Transverse colon (tissue), 4 donors: Measurements from ENCODE around the gene SBSN. TPM values are rescaled to one million over a fixed set of nuclear protein-coding genes. Genes with fewer than 3 reads are reported as not detected.

Experiments
- DNase-seq: peaks from one replicate; pipeline ENCODE4 v3.0.0-alpha.2; 2019
- H3K27ac ChIP-seq, 4 donors: fragments of 200-600 bp; sonication (generic); 2 replicates each; pipeline ENCODE4 v1.5.1; 2016 to 2018; ENCODE audit warnings: inconsistent platforms in 4 of 4
- H3K27me3 ChIP-seq: fragments of 200-600 bp; sonication (generic); 2 replicates; pipeline ENCODE4 v1.5.1; 2017; ENCODE audit warnings: inconsistent platforms
- H3K36me3 ChIP-seq, 4 donors: fragments of 200-600 bp; sonication (generic); 2 replicates each; pipeline ENCODE4 v1.5.1; 2017 to 2019; ENCODE audit warnings: inconsistent platforms in 4 of 4
- H3K4me1 ChIP-seq, 4 donors: fragments of 200-600 bp; sonication (generic); 2 replicates each; pipeline ENCODE4 v1.5.1; 2017 to 2020; ENCODE audit warnings: inconsistent platforms in 4 of 4
- H3K4me3 ChIP-seq, 4 donors: fragments of 200-600 bp; sonication (generic); 1 replicate in 1 of 4; 2 replicates in 3 of 4; pipeline versions ENCODE4 v1.5.1 to v1.6.1; 2017 to 2019; ENCODE audit warnings: inconsistent platforms in 4 of 4
- H3K9me3 ChIP-seq, 2 donors: fragments of 200-600 bp; sonication (generic); 2 replicates each; pipeline ENCODE4 v1.5.1; 2017 to 2019; ENCODE audit warnings: inconsistent platforms in 2 of 2
- EP300 ChIP-seq: sonication (generic); formaldehyde crosslinking; IDR thresholded peaks from one replicate; pipeline ENCODE4 v1.6.1; 2017; ENCODE audit warnings: antibody characterized with exemption, low read depth
- POLR2A ChIP-seq: fragments of 450-650 bp; IDR thresholded peaks from one replicate; pipeline ENCODE4 v1.6.1; 2016; ENCODE audit warnings: antibody characterized with exemption, mild to moderate bottlenecking, moderate library complexity
- POLR2AphosphoS5 ChIP-seq, 3 donors: sonication (generic); formaldehyde crosslinking; IDR thresholded peaks; one replicate each; pipeline ENCODE4 v1.6.1; 2016; ENCODE audit warnings: antibody characterized with exemption in 3 of 3
- WGBS, 2 donors: methylation state at CpG; one replicate each; pipeline ENCODE4 v1.1.5; 2018; ENCODE audit warnings: low coverage in 1 of 2; 5-methylcytosine and 5-hydroxymethylcytosine counted together
- in situ Hi-C, 4 donors: fragments of 200-750 bp; cut with MboI; loops; one replicate each; pipeline versions ENCODE4 v1.15.0 to v1.15.1; 2017; ENCODE audit warnings: low sequenced_read_pairs in 3 of 4, low pct_ligation_motif_present in 1 of 4, low pct_unique_long_range_greater_than_20kb in 1 of 4
- intact Hi-C: fragments of 100-400 bp; cut with DNase I; formaldehyde crosslinking; loops from one replicate; pipeline ENCODE4 v1.15.1; 2023; ENCODE audit warnings: low total_unique reads
- total RNA-seq, 4 donors: library from RNA; depleted of rRNA; stranded (reverse); fragments of >200 nt; gene quantifications; one replicate each; pipeline ENCODE4 v1.1.0, GENCODE V29; 2016
- TF ChIP-seq, protein P1 (sequence below), 5 experiments: fragments of 200-600 bp in 3 of 5; fragments of 450-650 bp in 2 of 5; sonication (generic) in 3 of 5; IDR thresholded peaks; 1 replicate in 2 of 5; 2 replicates in 3 of 5; pipeline ENCODE4 v1.5.1; 2016 to 2017; ENCODE audit warnings: antibody characterized with exemption in 5 of 5, inconsistent platforms in 3 of 5, mild to moderate bottlenecking in 2 of 5, moderate library complexity in 1 of 5

Gene SBSN
- total RNA-seq, 4 donors from 2014 or later: not detected

DNA sequence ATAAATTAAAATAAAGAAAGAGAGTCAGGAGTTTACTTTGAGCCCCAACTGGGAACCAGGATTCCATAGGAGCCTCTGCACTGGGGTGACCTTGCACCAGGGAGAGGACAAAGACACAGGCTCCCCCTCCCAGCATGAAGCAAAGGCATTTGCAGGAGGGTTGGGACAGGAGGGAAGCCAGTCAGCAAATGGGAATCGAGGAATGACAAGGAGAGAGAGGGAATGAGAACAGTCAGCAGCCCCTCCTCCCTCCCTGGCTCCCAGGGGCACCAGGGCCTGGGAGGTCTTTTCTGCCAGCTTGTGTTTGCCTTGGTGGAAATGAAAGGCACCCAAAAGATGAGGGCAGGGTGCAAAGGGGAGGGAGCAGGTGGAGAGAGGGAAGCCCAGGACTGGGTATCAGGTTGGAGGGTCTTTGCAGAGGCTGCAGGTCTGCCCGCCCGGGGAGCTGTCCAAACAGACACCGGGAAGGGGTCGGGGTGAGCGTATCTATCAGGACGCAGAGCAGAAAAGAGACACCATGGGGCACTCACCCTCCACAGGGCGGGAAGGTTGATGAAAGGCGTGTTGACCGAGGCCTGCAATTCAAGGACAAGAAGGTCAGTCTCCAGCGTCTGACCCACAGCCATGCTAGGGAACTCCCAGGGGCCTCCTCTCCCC is 3.8 kb downstream of the SBSN start:
- in situ Hi-C loops: no loop called here
- H3K27me3 ChIP-seq: peaks cover 12% of the 10 kb centered on the region
- TF ChIP-seq, protein P1, sequence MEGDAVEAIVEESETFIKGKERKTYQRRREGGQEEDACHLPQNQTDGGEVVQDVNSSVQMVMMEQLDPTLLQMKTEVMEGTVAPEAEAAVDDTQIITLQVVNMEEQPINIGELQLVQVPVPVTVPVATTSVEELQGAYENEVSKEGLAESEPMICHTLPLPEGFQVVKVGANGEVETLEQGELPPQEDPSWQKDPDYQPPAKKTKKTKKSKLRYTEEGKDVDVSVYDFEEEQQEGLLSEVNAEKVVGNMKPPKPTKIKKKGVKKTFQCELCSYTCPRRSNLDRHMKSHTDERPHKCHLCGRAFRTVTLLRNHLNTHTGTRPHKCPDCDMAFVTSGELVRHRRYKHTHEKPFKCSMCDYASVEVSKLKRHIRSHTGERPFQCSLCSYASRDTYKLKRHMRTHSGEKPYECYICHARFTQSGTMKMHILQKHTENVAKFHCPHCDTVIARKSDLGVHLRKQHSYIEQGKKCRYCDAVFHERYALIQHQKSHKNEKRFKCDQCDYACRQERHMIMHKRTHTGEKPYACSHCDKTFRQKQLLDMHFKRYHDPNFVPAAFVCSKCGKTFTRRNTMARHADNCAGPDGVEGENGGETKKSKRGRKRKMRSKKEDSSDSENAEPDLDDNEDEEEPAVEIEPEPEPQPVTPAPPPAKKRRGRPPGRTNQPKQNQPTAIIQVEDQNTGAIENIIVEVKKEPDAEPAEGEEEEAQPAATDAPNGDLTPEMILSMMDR (IDR thresholded peaks at IDR 0.05): no peak
- no peak for TF ChIP-seq POLR2A
- TF ChIP-seq EP300: no peak
- no peak for TF ChIP-seq POLR2AphosphoS5 (IDR thresholded peaks at IDR 0.05)
- no peaks in the 10 kb centered on the region for H3K4me1 ChIP-seq
- 62% methylated on average over 11 of the region's 11 CpGs; no CpG with 5 or more reads in 1 of the 2 donors for WGBS, 2 donors
- H3K9me3 ChIP-seq: no peaks in the 10 kb centered on the region
- no peak for DNase-seq
- no peak overlapping the region for H3K4me3 ChIP-seq
- intact Hi-C loops: no loop called here
- H3K36me3 ChIP-seq: no peaks in the 10 kb centered on the region
- H3K27ac ChIP-seq: no peak overlapping the region

DNA sequence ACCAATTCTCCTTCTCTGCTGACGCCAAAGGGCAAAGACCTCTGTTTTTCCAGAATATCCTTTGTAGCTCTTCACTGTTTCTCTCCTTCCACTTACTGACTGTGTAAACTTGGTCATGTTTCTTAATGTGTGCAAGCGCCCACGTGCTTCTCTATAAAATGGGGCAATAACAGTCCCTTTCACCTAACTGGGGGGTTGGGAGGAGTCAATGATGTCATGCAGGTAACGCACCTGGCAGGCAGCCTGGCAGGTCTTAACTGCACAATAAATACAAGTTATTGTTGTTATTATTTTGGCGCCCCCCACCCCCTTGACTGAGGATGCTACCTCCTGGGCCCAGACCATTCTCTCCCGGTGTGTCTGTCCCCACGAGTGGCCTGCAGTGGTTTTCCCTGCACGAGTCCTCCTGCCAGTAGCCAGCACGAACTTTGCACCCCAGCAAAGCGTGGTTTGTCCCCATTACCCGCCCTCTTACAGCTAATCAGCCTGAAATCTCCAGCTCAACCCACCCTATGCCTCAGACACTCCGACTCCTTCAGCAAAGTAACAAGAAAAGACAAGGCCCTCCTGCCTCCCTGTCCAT is 5.3 kb downstream of the SBSN start:
- Histone ChIP-seq H3K27ac (no peak overlapping the region), H3K36me3 (no peaks in the 10 kb centered on the region), H3K4me1 (no peaks in the 10 kb centered on the region), H3K27me3 (no peaks in the 10 kb centered on the region), H3K4me3 (no peak overlapping the region), H3K9me3 (no peaks in the 10 kb centered on the region)
- in situ Hi-C loops (no loop called here), intact Hi-C loops (no loop called here)
- TF ChIP-seq EP300 (no peak), POLR2AphosphoS5 (IDR thresholded peaks at IDR 0.05) (no peak), POLR2A (no peak)
- TF ChIP-seq, protein P1 (IDR thresholded peaks at IDR 0.05): no peak
- DNase-seq: no peak
- WGBS, 2 donors: 48 to 55% methylated on average over 5 to 12 of the region's 12 CpGs

DNA sequence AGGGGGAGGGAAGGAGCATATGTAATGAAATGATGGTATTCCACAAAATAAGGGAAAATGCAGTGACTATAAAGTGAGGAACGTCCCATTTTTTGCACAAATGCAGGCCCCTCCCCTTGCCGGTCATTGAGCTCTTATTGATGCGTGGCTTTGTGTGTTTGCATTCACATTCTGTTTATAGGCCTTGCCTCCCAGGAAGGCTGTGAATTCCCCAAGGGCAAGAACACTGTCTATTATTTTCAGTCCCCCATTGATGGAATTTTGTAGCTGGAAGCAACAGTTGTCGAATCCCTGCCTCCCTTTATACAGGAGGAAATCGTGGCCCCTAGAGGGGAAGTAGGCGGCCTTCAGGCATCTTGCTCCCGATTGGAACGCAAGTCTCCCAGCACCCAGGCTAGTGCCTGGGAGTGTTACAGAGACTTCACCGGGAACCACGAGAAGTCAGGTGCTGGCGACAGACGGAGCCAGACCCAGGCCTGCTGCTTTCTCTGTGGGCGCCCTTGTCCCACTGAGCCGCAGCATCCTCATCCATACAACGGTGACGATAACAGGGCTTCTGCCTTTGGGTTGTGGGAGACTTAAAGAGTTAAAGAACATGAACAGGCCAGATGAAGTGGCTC is 6.9 kb downstream of the SBSN start:
- intact Hi-C loops (no loop called here), in situ Hi-C loops (no loop called here)
- no peak overlapping the region for H3K4me3 ChIP-seq
- no peak for TF ChIP-seq POLR2AphosphoS5 (IDR thresholded peaks at IDR 0.05)
- no peak for TF ChIP-seq POLR2A
- no peak for TF ChIP-seq EP300
- H3K4me1 ChIP-seq: no peaks in the 10 kb centered on the region
- WGBS, 2 donors: 78 to 80% methylated on average over 2 to 16 of the region's 16 CpGs
- no peaks in the 10 kb centered on the region for H3K36me3 ChIP-seq
- no peaks in the 10 kb centered on the region for H3K9me3 ChIP-seq
- H3K27me3 ChIP-seq: no peaks in the 10 kb centered on the region
- H3K27ac ChIP-seq: no peak overlapping the region
- no peak for DNase-seq

DNA sequence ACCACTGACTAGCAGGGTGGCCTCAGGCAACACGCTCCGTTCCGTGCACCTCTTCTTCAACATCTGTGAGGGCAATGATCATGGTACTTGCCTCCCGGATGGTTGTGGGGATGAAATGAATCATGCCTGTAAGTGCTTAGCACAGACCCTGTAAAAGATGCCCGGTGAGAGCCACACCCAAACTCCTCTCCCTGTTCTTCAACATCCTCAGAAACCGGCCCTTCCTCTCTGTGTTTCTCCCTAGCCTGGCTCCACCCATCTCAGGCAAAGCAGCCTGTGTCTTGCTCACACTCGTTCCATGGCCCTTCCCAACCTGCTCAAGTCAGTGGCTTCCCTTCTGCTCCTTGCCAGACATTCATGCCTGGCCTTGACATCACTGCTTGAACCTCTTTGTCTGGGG is 8.8 kb downstream of the SBSN start:
- no peak overlapping the region for H3K27ac ChIP-seq
- no peak for DNase-seq
- no peak overlapping the region for H3K4me3 ChIP-seq
- 40 to 57% methylated on average over 1 to 7 of the region's 7 CpGs for WGBS, 2 donors
- in situ Hi-C loops: no loop called here
- H3K36me3 ChIP-seq: no peaks in the 10 kb centered on the region
- intact Hi-C loops: no loop called here
- no peaks in the 10 kb centered on the region for H3K4me1 ChIP-seq
- H3K9me3 ChIP-seq: no peaks in the 10 kb centered on the region
- peaks cover 8% of the 10 kb centered on the region for H3K27me3 ChIP-seq
- TF ChIP-seq POLR2A: no peak
- TF ChIP-seq EP300: no peak
- TF ChIP-seq, protein P1 (IDR thresholded peaks at IDR 0.05): no peak
- TF ChIP-seq POLR2AphosphoS5 (IDR thresholded peaks at IDR 0.05): no peak
